Stimulated activated memory B cell treated with anti-CD40 and anti-IgM and Interleukin-4, amounts not matched to agents 10 μg/mL and 1 μg/mL and 100 μg/mL, for 72 hours (primary cell): ENCODE measurements around the gene ZNF429.

Source experiments
- ATAC-seq: fragments of 150-1000 bp; cut with Tn5 transposase; 2 replicates; pipeline ENCODE4 v1.10.0; 2021
- H3K27ac Mint-ChIP-seq: one replicate; pipeline ENCODE4 v1.8.0; 2022; ENCODE audit warnings: mild to moderate bottlenecking, mixed read lengths
- H3K27me3 Mint-ChIP-seq: one replicate; pipeline ENCODE4 v1.8.0; 2022; ENCODE audit warnings: mixed read lengths
- H3K36me3 Mint-ChIP-seq: one replicate; pipeline ENCODE4 v1.8.0; 2022; ENCODE audit warnings: mixed read lengths
- H3K4me1 Mint-ChIP-seq: one replicate; pipeline ENCODE4 v1.8.0; 2022; ENCODE audit warnings: mixed read lengths
- H3K4me3 Mint-ChIP-seq: one replicate; pipeline ENCODE4 v1.8.0; 2022; ENCODE audit warnings: mild to moderate bottlenecking, moderate library complexity, mixed read lengths
- H3K9me3 Mint-ChIP-seq: one replicate; pipeline ENCODE4 v1.8.0; 2022; ENCODE audit warnings: mixed read lengths

Gene ZNF429

DNA sequence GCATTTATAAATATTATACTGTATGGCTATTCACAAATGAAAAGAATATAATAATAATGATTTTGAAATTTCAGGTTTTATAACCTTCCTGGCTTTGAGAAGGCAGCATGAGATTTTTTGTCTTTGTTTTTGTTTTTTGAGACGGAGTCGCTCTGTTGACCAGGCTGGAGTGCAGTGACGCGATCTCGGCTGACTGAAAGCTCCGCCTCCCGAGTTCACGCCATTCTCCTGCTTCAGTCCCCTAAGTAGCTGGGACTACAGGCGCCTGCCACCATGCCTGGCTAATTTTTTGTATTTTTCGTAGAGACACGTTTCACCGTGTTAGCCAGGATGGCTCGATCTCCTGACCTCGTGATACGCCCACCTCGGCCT lies 64.1 kb downstream of the ZNF429 start:
- no peaks in the 10 kb centered on the region for H3K4me1 Mint-ChIP-seq
- peak overlapping the region; percentile 80 for H3K27ac Mint-ChIP-seq
- peak; percentile 34 for ATAC-seq
- H3K27me3 Mint-ChIP-seq: no peaks in the 10 kb centered on the region
- H3K4me3 Mint-ChIP-seq: peak overlapping the region; percentile 85
- H3K36me3 Mint-ChIP-seq: peaks cover 6% of the 10 kb centered on the region
- H3K9me3 Mint-ChIP-seq: peaks cover 15% of the 10 kb centered on the region

DNA sequence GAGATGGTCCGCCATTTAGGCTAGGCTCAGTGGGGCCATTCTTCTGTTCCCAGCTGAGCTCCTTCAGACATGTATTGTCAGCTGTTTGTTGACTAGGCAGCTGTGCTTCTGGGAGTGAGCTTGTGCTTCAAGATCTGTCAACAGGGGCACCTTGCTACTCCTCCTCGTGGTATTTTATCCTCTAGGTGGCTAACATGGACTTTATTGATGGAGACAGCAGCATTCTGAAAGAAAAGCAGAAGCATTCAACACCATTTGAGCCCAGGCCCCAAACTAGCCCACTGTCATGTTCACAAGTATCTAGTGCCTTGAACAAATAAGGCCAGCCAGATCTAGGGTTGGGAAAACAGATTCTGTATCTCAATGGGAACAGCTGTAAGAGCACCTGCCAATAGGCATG lies 65.9 kb downstream of the ZNF429 start:
- H3K27me3 Mint-ChIP-seq: no peaks in the 10 kb centered on the region
- ATAC-seq: no peak
- H3K4me1 Mint-ChIP-seq: no peaks in the 10 kb centered on the region
- H3K4me3 Mint-ChIP-seq: no peak overlapping the region
- H3K27ac Mint-ChIP-seq: no peak overlapping the region
- H3K9me3 Mint-ChIP-seq: peaks cover 17% of the 10 kb centered on the region
- H3K36me3 Mint-ChIP-seq: peaks cover 6% of the 10 kb centered on the region

DNA sequence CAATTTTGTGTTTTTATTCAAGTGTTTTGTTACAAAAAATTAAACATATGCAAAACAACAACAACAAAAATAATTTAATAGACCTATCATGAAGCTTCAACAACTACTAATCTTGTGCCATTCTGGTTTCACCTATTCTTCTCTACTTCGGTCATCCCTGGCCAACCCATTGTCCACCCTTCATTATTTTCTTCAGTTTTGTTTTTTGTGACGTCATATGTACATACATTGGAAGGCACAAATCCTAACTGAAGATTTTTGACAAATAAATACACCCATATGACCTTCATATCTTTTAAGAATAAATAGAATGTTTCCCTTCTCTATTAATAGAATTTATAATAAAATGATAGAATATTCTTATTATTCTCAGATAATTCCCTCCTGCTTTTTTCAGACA lies 69.2 kb downstream of the ZNF429 start:
- ATAC-seq: no peak
- peaks cover 18% of the 10 kb centered on the region for H3K9me3 Mint-ChIP-seq

DNA sequence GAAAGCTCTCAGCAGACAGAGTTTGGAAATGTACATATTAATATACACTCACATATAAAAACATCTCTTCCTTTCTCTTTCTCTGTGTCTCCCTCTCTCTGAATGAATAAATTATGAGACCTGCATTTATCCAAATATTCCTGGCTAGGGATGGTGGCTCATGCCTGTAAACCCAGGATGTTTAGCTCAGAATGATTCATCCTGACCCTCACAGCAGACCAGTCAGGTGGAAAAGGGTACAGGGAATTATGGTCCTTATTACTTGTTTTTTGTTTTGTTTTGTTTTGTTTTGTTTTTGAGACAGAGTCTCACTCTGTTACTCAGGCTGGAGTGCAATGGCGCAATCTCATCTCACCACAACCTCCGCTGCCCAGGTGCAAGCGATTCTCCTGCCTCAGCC lies 71.1 kb downstream of the ZNF429 start:
- Mint-ChIP-seq H3K27me3 (no peaks in the 10 kb centered on the region), H3K36me3 (no peaks in the 10 kb centered on the region), H3K4me1 (no peaks in the 10 kb centered on the region), H3K4me3 (no peak overlapping the region), H3K9me3 (peaks cover 14% of the 10 kb centered on the region), H3K27ac (no peak overlapping the region)
- ATAC-seq: no peak

More for the DNA sequence above, 69.2 kb downstream of the ZNF429 start:
- no peak overlapping the region for H3K27ac Mint-ChIP-seq
- H3K4me3 Mint-ChIP-seq: no peak overlapping the region
- H3K36me3 Mint-ChIP-seq: no peaks in the 10 kb centered on the region
- H3K4me1 Mint-ChIP-seq: no peaks in the 10 kb centered on the region
- H3K27me3 Mint-ChIP-seq: no peaks in the 10 kb centered on the region

- Mint-ChIP-seq H3K27me3 (peaks cover 10% of the 10 kb centered on the region), H3K4me3 (no peak overlapping the region), H3K9me3 (peaks cover 15% of the 10 kb centered on the region), H3K36me3 (peaks cover 6% of the 10 kb centered on the region), H3K27ac (no peak overlapping the region), H3K4me1 (no peaks in the 10 kb centered on the region)
- ATAC-seq: no peak
Measured at GRCh38 chr19:21580101-21580500, 74.7 kb downstream of the ZNF429 start.

DNA sequence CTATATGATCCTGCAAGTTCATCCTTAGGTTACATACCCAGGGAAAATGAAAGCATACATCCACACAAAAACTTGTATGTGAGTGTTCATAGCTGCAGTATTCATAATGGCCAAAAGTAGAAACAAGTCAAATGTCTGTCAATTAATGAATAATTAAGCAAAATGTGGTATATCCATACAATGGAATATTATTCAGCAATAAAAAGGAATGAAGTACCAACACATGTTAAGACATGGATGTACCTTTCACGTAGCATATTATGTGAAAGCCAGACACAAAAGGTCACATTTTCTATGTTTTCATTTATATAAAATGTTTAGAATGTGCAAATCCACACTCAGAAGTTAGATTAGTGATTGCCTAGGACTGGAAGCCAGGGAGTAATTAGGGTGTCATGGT lies 75.4 kb downstream of the ZNF429 start:
- H3K4me1 Mint-ChIP-seq: no peaks in the 10 kb centered on the region
- no peak overlapping the region for H3K27ac Mint-ChIP-seq
- H3K4me3 Mint-ChIP-seq: no peak overlapping the region
- H3K27me3 Mint-ChIP-seq: peaks cover 15% of the 10 kb centered on the region
- H3K36me3 Mint-ChIP-seq: peaks cover 6% of the 10 kb centered on the region
- peaks cover 15% of the 10 kb centered on the region for H3K9me3 Mint-ChIP-seq
- ATAC-seq: no peak

DNA sequence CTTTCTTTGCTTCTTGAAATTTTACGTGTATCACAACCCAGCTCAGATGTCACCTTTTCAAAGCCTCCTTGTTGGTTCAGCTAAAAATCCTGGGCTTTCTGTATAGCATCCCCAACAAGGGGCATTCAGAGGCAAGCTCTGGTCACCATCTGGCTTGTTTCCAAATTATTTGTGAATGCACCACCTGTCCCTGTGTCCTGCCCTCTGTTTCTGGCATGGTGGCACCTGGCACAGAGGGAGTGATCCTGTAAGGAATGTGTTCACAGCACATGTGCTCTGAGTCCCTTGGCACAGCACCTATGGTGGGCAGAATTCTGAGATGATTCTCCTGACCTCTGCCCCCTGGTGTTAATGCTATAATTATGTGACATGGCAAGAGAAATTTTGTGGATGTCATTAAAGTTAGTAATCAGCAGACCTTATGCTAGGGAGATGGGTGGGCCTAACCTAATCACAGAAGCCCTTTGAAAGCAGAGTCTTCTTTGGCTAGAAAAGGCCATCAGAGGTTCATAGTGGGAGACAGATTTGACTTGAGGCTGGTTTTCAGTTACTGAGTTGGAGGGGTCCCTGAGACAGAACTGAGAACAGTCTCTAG lies 76.3 kb downstream of the ZNF429 start:
- no peak overlapping the region for H3K27ac Mint-ChIP-seq
- no peak for ATAC-seq
- H3K4me3 Mint-ChIP-seq: no peak overlapping the region
- H3K27me3 Mint-ChIP-seq: peaks cover 15% of the 10 kb centered on the region
- H3K36me3 Mint-ChIP-seq: peaks cover 6% of the 10 kb centered on the region
- peaks cover under 1% of the 10 kb centered on the region for H3K4me1 Mint-ChIP-seq
- H3K9me3 Mint-ChIP-seq: peaks cover 9% of the 10 kb centered on the region

GRCh38 chr19:21584537-21584936 lies 79.1 kb downstream of the ZNF429 start:
- H3K9me3 Mint-ChIP-seq: peaks cover 10% of the 10 kb centered on the region
- H3K27me3 Mint-ChIP-seq: peaks cover 27% of the 10 kb centered on the region
- no peak for ATAC-seq
- H3K27ac Mint-ChIP-seq: no peak overlapping the region
- H3K4me3 Mint-ChIP-seq: no peak overlapping the region
- H3K36me3 Mint-ChIP-seq: peaks cover 6% of the 10 kb centered on the region
- H3K4me1 Mint-ChIP-seq: peaks cover 4% of the 10 kb centered on the region

GRCh38 chr19:21585281-21585890 lies 80.0 kb downstream of the ZNF429 start:
- Mint-ChIP-seq H3K27me3 (peaks cover 27% of the 10 kb centered on the region), H3K4me1 (peaks cover 4% of the 10 kb centered on the region), H3K4me3 (no peak overlapping the region), H3K9me3 (peaks cover 11% of the 10 kb centered on the region), H3K27ac (no peak overlapping the region), H3K36me3 (peaks cover 6% of the 10 kb centered on the region)
- ATAC-seq: no peak

DNA sequence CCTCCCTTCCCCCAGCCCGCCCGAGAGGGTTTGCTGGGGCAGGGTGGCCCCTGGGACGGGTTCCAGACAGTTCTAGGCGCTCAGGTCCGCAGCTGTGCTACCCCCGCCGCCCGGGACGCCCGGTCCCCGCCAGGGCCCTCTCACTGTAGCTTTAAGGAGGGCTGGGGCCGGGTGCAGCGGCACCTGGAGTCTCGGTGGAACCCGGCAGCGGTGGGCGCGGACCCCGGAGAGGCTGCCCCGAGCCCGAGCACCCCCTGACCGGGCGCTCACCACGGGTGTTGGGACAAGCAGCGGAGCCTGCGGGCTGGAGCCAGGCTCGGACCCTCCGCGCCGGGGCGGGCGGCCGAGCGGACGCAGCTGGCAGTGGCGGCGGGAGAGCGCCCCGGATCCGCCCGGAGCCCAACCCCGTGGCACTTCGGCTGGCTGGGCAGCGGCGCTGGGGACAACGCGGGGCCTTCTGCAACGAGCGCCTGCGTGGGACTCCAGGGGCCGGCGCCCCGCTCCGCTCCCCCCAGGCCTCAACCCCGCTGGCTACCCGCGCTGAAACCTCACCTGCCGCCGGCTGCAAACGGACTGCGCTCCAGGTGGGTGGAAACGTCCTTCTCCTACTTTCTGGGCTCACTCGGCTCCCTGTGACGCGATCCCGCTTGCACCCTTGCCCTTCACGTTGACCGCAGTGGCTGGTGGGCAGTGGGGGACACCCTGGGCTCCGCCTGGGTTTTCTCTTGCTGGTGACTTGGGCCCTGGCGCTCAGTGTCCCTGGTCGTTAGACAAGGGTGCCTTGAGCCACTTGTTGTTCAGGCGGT lies 81.1 kb downstream of the ZNF429 start:
- H3K27ac Mint-ChIP-seq: no peak overlapping the region
- H3K9me3 Mint-ChIP-seq: peaks cover 13% of the 10 kb centered on the region
- peaks cover 4% of the 10 kb centered on the region for H3K4me1 Mint-ChIP-seq
- ATAC-seq: no peak
- peaks cover 27% of the 10 kb centered on the region for H3K27me3 Mint-ChIP-seq
- H3K4me3 Mint-ChIP-seq: no peak overlapping the region
- H3K36me3 Mint-ChIP-seq: peaks cover 6% of the 10 kb centered on the region

- peaks cover 4% of the 10 kb centered on the region for H3K4me1 Mint-ChIP-seq
- ATAC-seq: no peak
- peaks cover 27% of the 10 kb centered on the region for H3K27me3 Mint-ChIP-seq
- H3K4me3 Mint-ChIP-seq: no peak overlapping the region
- H3K27ac Mint-ChIP-seq: no peak overlapping the region
- peaks cover 8% of the 10 kb centered on the region for H3K9me3 Mint-ChIP-seq
- H3K36me3 Mint-ChIP-seq: peaks cover 6% of the 10 kb centered on the region
Measured at GRCh38 chr19:21587117-21587461, 81.7 kb downstream of the ZNF429 start.

DNA sequence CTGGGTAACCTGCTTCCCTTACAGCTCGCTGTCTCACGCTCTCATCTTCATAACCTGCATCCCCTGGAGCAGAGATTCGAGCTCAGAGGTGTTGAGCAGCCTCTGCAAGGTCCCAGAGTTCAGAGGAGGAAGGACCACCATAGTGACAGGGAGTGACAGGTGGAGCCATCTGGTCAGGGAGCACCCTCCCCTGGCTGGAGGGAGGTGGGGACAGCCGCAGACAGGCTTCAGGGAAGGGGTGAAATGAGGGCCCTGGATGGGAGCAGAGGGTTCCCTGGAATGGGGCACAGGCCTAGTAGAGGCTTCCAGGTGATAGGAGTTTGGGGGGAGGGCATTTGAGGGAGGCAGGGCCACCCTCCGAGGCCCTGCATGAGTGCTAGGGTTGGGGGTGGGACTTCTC lies 82.1 kb downstream of the ZNF429 start:
- Mint-ChIP-seq H3K36me3 (peaks cover 6% of the 10 kb centered on the region), H3K4me1 (peaks cover 4% of the 10 kb centered on the region), H3K27me3 (peaks cover 27% of the 10 kb centered on the region), H3K4me3 (no peak overlapping the region), H3K9me3 (peaks cover 8% of the 10 kb centered on the region), H3K27ac (no peak overlapping the region)
- ATAC-seq: no peak

DNA sequence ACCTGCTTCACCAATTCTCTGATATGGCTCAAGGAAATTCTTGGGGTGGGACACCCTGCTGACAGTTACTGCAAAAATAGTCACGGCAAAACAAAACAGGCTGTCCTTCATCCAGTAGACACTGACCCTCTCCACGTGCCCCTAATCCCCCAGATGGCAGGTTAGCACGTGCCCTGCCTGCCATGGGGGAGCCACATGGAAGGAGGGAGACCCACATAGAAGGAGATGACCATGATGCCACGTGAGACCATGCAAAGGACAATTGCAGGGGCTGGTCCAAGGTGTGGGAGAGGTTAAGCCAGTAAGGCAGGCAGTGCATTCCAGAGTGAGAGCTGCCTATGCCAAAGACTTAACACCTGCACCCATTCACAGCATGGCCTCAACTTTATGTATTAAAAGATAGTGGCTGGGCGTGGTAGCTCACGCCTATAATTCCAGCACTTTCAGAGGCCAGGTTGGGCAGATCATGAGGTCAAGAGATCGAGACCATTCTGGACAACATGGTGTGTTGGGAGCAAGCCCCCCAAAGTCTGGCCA lies 82.7 kb downstream of the ZNF429 start:
- ATAC-seq: no peak
- Mint-ChIP-seq H3K36me3 (peaks cover 5% of the 10 kb centered on the region), H3K27ac (no peak overlapping the region), H3K9me3 (peaks cover 8% of the 10 kb centered on the region), H3K4me3 (no peak overlapping the region), H3K4me1 (peaks cover 4% of the 10 kb centered on the region), H3K27me3 (peaks cover 27% of the 10 kb centered on the region)

DNA sequence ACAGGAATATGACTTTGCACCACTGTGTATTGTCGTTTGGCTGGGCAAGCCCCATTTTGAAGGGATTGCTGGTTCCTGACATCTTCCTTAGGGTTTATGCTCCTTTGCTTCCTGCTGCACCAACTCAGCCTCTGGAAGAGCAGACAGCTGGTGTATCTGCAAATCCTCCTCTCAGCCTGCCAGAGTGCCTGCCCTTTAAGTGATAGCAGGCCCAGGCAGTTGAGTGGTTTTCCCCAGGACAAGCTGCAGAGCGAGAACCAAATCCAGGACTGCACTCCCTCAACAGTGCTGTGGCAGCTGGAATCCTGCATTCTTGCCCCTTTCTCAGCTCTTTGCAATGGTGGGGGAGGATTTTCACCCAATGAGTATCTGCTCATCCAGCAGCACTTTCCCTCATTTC lies 85.5 kb downstream of the ZNF429 start:
- Mint-ChIP-seq H3K36me3 (no peaks in the 10 kb centered on the region), H3K4me1 (peaks cover 4% of the 10 kb centered on the region), H3K9me3 (peaks cover 6% of the 10 kb centered on the region), H3K4me3 (no peak overlapping the region), H3K27ac (no peak overlapping the region), H3K27me3 (peaks cover 12% of the 10 kb centered on the region)
- no peak for ATAC-seq

GRCh38 chr19:21593008-21593481 lies 87.6 kb downstream of the ZNF429 start:
- no peak overlapping the region for H3K4me3 Mint-ChIP-seq
- H3K36me3 Mint-ChIP-seq: no peaks in the 10 kb centered on the region
- peaks cover 6% of the 10 kb centered on the region for H3K9me3 Mint-ChIP-seq
- no peaks in the 10 kb centered on the region for H3K4me1 Mint-ChIP-seq
- H3K27me3 Mint-ChIP-seq: no peaks in the 10 kb centered on the region
- no peak for ATAC-seq
- H3K27ac Mint-ChIP-seq: no peak overlapping the region
